ENCODE data around the gene PARPBP.
"Not testable (repeated sequence)": the region's sequence is repeated elsewhere in the genome, so short reads cannot be mapped to it uniquely, and the experiment has no call there.

Gene PARPBP

GRCh38 chr12:102120564-102120873 is 536 bp downstream of the PARPBP start:
- no peak for TF ChIP-seq JUND (IDR thresholded peaks at IDR 0.05; ENCODE audit: low read depth)
- no peak for DNase-seq (ENCODE audit: low read depth in 1 of 2, low spot score in 1 of 2)
- in situ Hi-C loops (cut with HindIII; ENCODE audit: low pct_unique_long_range_greater_than_20kb, low sequenced_read_pairs), result no loop called here

DNA sequence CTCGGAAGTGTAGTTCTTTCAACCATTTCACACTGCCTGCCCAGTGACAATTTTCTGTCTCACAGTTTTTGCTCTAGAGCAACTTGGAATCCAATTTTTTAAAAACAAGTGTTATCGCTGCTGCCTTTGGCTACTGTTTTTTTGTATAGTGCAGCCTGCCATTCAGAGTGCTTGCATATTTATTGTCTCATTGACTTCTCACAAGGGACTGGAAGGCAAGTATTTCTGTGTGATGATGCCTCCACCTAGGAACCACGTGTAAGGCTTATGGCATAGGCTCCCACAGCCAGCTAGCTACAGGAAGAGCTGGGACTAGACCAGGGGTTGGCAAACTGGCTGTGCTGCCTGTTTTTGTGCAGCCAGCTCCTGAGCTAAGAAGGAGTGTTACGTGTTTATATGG is 903 bp downstream of the PARPBP start:
- peak; percentile 21 to 42 for DNase-seq (ENCODE audit: low read depth in 1 of 2, low spot score in 1 of 2)
- in situ Hi-C loops (cut with HindIII; ENCODE audit: low pct_unique_long_range_greater_than_20kb, low sequenced_read_pairs), result no loop called here
- no peak for TF ChIP-seq JUND (IDR thresholded peaks at IDR 0.05; ENCODE audit: low read depth)

- DNase-seq (ENCODE audit: low read depth in 1 of 2, low spot score in 1 of 2); in situ Hi-C loops (cut with HindIII; ENCODE audit: low pct_unique_long_range_greater_than_20kb, low sequenced_read_pairs): not testable (repeated sequence)
Observed at GRCh38 chr12:102121328-102121727, 1.3 kb downstream of the PARPBP start.

- in situ Hi-C loops (cut with HindIII; ENCODE audit: low pct_unique_long_range_greater_than_20kb, low sequenced_read_pairs); DNase-seq (ENCODE audit: low read depth in 1 of 2, low spot score in 1 of 2): not testable (repeated sequence)
Observed at GRCh38 chr12:102130720-102131119, 10.7 kb downstream of the PARPBP start.

DNA sequence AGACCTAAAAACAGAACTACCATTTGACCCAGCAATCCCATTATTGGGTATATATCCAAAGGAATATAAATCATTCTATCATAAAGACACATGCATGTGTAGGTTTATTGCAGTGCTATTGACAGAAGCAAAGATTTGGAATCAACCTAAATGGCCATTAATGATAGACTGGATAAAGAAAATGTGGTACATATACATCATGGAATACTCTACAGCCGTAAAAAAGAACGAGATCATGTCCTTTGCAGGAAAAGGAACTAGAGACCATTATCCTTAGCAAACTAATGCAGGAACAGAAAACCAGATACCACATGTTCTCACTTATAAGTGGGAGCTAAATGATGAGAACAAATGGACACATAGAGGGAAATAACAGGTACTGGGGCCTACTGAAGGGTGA is 11.5 kb downstream of the PARPBP start:
- DNase-seq (ENCODE audit: low read depth in 1 of 2, low spot score in 1 of 2); in situ Hi-C loops (cut with HindIII; ENCODE audit: low pct_unique_long_range_greater_than_20kb, low sequenced_read_pairs): not testable (repeated sequence)

- in situ Hi-C loops (cut with HindIII; ENCODE audit: low pct_unique_long_range_greater_than_20kb, low sequenced_read_pairs); DNase-seq (ENCODE audit: low read depth in 1 of 2, low spot score in 1 of 2): not testable (repeated sequence)
Observed at GRCh38 chr12:102137619-102138018, 17.6 kb downstream of the PARPBP start.

GRCh38 chr12:102142866-102143373 is 22.9 kb downstream of the PARPBP start:
- DNase-seq (ENCODE audit: low read depth in 1 of 2, low spot score in 1 of 2); in situ Hi-C loops (cut with HindIII; ENCODE audit: low pct_unique_long_range_greater_than_20kb, low sequenced_read_pairs): not testable (repeated sequence)

DNA sequence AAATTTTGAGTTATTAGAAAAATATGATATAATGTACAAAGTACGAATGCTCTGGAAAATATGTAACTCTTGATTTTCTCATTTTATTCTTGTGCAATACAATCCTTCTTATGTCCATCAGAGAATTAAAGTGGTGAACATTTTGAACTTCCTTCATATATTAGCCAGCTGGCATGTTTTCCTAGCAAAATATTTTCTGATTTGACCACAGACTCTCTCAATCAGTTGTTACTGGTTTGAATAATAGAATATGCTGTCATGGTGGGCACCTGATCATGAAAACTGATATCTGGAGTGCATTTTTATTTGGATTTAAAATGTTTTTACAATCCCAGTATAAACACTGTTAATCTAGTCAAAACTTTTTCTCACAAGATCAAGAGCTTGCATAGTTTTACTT is 24.2 kb downstream of the PARPBP start:
- in situ Hi-C loops (cut with HindIII; ENCODE audit: low pct_unique_long_range_greater_than_20kb, low sequenced_read_pairs), result no loop called here
- DNase-seq (ENCODE audit: low read depth in 1 of 2, low spot score in 1 of 2), result no peak
- TF ChIP-seq JUND (IDR thresholded peaks at IDR 0.05; ENCODE audit: low read depth), result no peak

DNA sequence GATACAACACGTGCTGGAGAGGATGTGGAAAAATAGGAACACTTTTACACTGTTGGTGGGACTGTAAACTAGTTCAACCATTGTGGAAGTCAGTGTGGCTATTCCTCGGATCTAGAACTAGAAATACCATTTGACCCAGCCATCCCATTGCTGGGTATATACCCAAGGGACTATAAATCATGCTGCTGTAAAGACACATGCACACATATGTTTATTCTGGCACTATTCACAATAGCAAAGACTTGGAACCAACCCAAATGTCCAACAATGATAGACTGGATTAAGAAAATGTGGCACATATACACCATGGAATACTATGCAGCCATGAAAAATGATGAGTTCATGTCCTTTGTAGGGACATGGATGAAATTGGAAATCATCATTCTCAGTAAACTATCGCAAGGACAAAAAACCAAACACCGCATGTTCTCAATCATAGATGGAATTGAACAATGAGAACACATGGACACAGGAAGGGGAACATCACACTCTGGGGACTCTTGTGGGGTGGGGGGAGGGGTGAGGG is 27.1 kb downstream of the PARPBP start:
- in situ Hi-C loops (cut with HindIII; ENCODE audit: low pct_unique_long_range_greater_than_20kb, low sequenced_read_pairs); DNase-seq (ENCODE audit: low read depth in 1 of 2, low spot score in 1 of 2): not testable (repeated sequence)

- DNase-seq (ENCODE audit: low read depth in 1 of 2, low spot score in 1 of 2), result peak in 1 of 2 experiments; percentile 63
- in situ Hi-C loops (cut with HindIII; ENCODE audit: low pct_unique_long_range_greater_than_20kb, low sequenced_read_pairs), result not testable (repeated sequence)
Observed at GRCh38 chr12:102155206-102155605, 35.2 kb downstream of the PARPBP start.

- DNase-seq (ENCODE audit: low read depth in 1 of 2, low spot score in 1 of 2), result no peak
- in situ Hi-C loops (cut with HindIII; ENCODE audit: low pct_unique_long_range_greater_than_20kb, low sequenced_read_pairs), result no loop called here
- no peak for TF ChIP-seq JUND (IDR thresholded peaks at IDR 0.05; ENCODE audit: low read depth)
Observed at GRCh38 chr12:102163383-102163782, 43.4 kb downstream of the PARPBP start.

DNA sequence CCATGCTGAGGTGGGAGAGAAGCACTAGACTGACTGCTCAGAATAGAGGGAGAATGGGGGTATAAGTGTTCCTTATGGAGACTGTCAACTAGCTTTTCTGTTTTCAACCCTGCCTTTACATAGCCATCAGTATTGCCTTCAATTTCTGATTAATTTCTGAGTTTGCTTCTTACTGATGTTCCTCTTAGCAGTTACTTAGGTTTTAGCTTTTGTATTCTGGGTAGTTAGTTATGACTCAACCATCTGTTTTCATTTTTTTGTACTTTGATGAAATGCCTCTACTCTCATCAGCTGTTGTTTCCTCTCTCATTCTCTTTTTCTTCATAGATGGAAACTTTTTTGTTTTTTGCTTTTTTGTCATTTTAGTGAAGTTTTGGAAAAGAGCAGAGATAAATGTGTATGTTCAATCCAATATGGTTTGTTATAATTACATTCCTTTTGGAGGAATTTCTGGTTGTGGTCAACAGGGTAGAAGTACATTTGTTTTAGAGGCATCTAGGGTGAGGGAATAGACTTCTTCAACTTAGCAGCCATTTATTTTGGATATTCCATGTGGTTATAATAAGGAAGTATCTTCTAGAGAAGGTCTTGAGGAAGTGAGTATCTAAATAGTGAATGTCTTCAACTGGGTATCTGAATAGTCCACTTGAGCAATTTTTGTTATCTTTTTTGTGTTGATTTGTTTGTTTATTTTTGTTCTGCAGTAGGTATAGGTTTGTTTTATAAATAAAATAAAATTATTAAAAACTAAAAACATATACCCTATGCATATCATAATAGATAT is 48.0 kb downstream of the PARPBP start:
- no peak for DNase-seq (ENCODE audit: low read depth in 1 of 2, low spot score in 1 of 2)
- in situ Hi-C loops (cut with HindIII; ENCODE audit: low pct_unique_long_range_greater_than_20kb, low sequenced_read_pairs), result no loop called here
- no peak for TF ChIP-seq JUND (IDR thresholded peaks at IDR 0.05; ENCODE audit: low read depth)

DNA sequence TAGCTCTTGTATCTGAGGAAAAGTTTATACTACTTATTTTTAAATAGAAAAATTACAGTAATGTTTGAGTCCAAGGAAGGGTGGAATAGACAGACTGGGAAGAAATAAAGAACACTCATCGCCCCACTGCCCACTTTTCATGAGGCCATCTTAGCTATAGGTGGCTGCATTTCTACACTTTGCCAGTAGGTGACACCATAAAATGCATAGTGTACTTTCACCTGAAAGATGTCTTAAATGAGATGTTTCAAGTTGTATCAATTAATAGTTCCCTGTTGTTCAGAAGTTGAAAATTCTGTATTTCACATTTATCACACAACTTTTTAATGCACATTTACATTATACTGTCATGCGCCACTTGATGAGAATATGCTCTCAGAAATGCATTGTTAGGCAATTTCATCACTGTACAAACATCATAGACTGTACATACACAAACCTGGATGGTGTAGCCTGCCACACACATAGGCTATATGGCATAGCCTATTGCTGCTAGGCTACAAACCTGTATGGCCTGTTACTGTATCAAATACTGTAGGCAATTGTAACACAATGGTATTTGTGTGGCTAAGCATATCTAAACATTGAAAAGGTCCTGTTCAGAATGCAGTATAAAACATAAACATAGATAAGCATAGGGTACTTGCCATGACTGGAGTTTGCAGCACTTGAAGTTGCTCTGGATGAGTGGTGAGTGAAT is 50.1 kb downstream of the PARPBP start:
- in situ Hi-C loops (cut with HindIII; ENCODE audit: low pct_unique_long_range_greater_than_20kb, low sequenced_read_pairs), result no loop called here
- TF ChIP-seq JUND (IDR thresholded peaks at IDR 0.05; ENCODE audit: low read depth), result no peak

More for the DNA sequence above, 50.1 kb downstream of the PARPBP start:
- peak in 1 of 2 experiments; percentile 55 for DNase-seq (ENCODE audit: low read depth in 1 of 2, low spot score in 1 of 2)

Data from T47D (cell line).